Neural progenitor cell (in vitro differentiated cells): ENCODE data around the gene CLDND1.

Source experiments
- CTCF ChIP-seq: fragments of 200-600 bp; sonication (generic); IDR thresholded peaks from 2 replicates; pipeline ENCODE4 v1.5.1; 2017; ENCODE audit warnings: antibody characterized with exemption, mild to moderate bottlenecking
- EZH2phosphoT487 ChIP-seq: fragments of 200-600 bp; sonication (generic); IDR thresholded peaks from 2 replicates; pipeline ENCODE4 v1.6.1; 2017; ENCODE audit warnings: antibody characterized with exemption

- TF ChIP-seq EZH2phosphoT487 (no peak), CTCF (no peak)
These were observed 41.1 kb upstream of the CLDND1 start for GRCh38 chr3:98563661-98564281.
